ENCODE data around the gene PRDM16. TPM values are rescaled to one million over a fixed set of nuclear protein-coding genes. Genes with fewer than 3 reads are reported as not detected.

PRDM16 gene
- total and polyA plus RNA-seq, 3 donors from 2014 or later, result 2.1 to 5.6 (median 4.7) TPM

- H3K27ac ChIP-seq, result no peak overlapping the region
- DNase-seq, result no peak
- H3K9me3 ChIP-seq, result no peaks in the 10 kb centered on the region
- no peaks in the 10 kb centered on the region for H3K27me3 ChIP-seq
- H3K4me1 ChIP-seq, result no peaks in the 10 kb centered on the region
- H3K36me3 ChIP-seq (ENCODE audit: low read depth, missing control alignments), result no peaks in the 10 kb centered on the region
- H3K4me3 ChIP-seq, result no peak overlapping the region
- intact Hi-C loops (cut with DNase I; ENCODE audit: low total_unique reads), result no loop called here
- TF ChIP-seq CTCF (IDR thresholded peaks at IDR 0.05), result no peak
- no peak for TF ChIP-seq POLR2A (IDR thresholded peaks at IDR 0.05)
- WGBS, 2 donors, result 59 to 67% methylated on average over 36 to 40 of the region's 40 CpGs
These were observed 254.2 kb downstream of the PRDM16 start for GRCh38 chr1:3323021-3323795.

GRCh38 chr1:3323796-3324703 lies 255.0 kb downstream of the PRDM16 start:
- Histone ChIP-seq H3K27ac (no peak overlapping the region), H3K4me1 (no peaks in the 10 kb centered on the region), H3K4me3 (no peak overlapping the region), H3K27me3 (no peaks in the 10 kb centered on the region), H3K9me3 (no peaks in the 10 kb centered on the region), H3K36me3 (ENCODE audit: low read depth, missing control alignments) (no peaks in the 10 kb centered on the region)
- no peak for DNase-seq
- 79 to 91% methylated on average over 20 to 26 of the region's 26 CpGs for WGBS, 2 donors
- intact Hi-C loops (cut with DNase I; ENCODE audit: low total_unique reads), result no loop called here
- TF ChIP-seq CTCF (IDR thresholded peaks at IDR 0.05) (no peak), POLR2A (IDR thresholded peaks at IDR 0.05) (no peak)

- Histone ChIP-seq H3K4me3 (no peak overlapping the region), H3K27me3 (no peaks in the 10 kb centered on the region), H3K4me1 (no peaks in the 10 kb centered on the region), H3K9me3 (no peaks in the 10 kb centered on the region), H3K36me3 (ENCODE audit: low read depth, missing control alignments) (no peaks in the 10 kb centered on the region), H3K27ac (no peak overlapping the region)
- 93 to 97% methylated on average over 13 to 21 of the region's 22 CpGs for WGBS, 2 donors
- TF ChIP-seq CTCF (IDR thresholded peaks at IDR 0.05) (no peak), POLR2A (IDR thresholded peaks at IDR 0.05) (no peak)
- DNase-seq, result no peak
- intact Hi-C loops (cut with DNase I; ENCODE audit: low total_unique reads), result no loop called here
These were observed 255.9 kb downstream of the PRDM16 start for GRCh38 chr1:3324704-3325535.

GRCh38 chr1:3326516-3327388 lies 257.7 kb downstream of the PRDM16 start:
- DNase-seq, result no peak
- H3K4me3 ChIP-seq, result no peak overlapping the region
- TF ChIP-seq POLR2A (IDR thresholded peaks at IDR 0.05) (no peak), CTCF (IDR thresholded peaks at IDR 0.05) (no peak)
- H3K36me3 ChIP-seq (ENCODE audit: low read depth, missing control alignments), result no peaks in the 10 kb centered on the region
- intact Hi-C loops (cut with DNase I; ENCODE audit: low total_unique reads), result no loop called here
- no peaks in the 10 kb centered on the region for H3K9me3 ChIP-seq
- no peaks in the 10 kb centered on the region for H3K27me3 ChIP-seq
- H3K4me1 ChIP-seq, result no peaks in the 10 kb centered on the region
- no peak overlapping the region for H3K27ac ChIP-seq
- 83 to 90% methylated on average over 6 to 19 of the region's 21 CpGs for WGBS, 2 donors

All from testis (tissue), 3 donors.